HG03571 (cell line): Measurements from ENCODE around the gene PCED1A.
"Not testable (repeated sequence)": the region's sequence is repeated elsewhere in the genome, so short reads cannot be mapped to it uniquely, and the experiment has no call there.

Experiments
- ATAC-seq: cut with Tn5 transposase; IDR thresholded peaks from one replicate; pipeline ENCODE4 v1.9.1; 2021; ENCODE audit not compliant: unreplicated experiment

PCED1A gene

DNA sequence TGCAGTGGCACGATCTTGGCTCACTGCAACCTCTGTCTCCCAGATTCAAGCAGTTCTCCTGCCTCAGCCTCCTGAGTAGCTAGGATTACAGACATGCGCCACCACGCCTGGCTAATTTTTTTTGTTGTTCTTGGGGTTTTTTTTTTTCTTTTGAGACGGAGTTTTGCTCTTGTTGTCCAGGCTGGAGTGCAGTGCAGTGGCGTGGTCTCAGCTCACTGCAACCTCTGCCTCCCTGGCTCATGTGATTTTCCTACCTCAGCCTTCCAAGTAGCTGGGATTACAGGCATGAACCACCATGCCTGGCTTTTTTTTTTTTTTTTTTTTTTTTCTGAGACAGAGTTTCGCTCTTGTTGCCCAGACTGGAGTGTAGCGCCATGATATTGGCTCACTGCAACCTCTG lies 9.2 kb downstream of the PCED1A start:
- ATAC-seq, result not testable (repeated sequence)

DNA sequence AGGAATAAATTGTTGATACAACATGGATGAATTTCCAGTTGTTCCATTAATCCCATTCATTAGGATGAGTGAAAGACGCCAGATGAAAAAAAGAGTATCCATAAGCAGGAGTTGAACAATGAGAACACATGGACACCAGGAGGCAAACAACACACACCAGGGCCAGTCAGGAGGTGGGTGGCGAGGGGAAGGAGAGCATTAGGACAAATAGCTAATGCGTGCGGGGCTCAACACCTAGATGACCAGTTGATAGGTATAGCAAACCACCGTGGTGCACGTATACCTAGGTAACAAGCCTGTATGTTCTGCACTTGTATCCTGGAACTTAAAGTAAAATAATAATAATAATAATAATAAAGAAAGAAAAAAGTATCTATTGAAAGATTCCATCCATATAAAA lies 11.1 kb downstream of the PCED1A start:
- ATAC-seq, result no peak

DNA sequence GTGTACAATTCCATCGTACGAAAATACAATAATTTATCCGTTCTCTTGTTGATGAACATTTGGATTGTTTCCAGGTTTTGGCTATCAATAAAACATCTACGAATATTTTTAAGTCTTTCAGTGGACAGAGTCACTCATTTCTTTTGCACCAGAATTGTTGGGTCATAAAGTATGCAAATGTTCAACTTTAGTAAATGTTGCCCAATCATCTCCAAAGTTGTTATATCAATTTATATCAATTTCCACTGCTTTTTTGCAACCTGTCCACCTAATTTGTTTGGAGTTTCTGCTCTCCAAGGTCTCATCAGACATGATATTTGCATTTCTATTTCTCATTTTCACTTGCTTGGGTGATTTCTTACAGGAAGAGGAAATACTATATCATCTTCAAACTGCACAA lies 13.8 kb downstream of the PCED1A start:
- no peak for ATAC-seq

DNA sequence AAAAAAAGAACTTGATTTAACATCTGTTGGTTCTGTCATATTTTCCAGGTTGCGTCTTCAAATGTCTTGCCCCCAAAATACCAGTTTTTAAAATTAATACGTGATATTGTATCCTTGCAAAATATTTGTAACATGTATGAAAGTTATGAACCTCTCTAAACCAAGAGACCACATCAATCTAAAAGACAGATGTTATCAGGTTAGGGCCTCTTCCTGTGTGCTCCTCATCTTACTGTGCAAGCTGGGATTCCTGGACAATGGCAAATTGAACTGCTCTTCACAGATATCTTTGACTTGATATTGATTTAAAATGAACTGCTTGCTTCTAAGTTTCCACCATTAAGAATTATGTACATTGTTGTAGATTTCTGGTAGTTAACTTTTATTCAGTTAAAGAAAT lies 14.7 kb downstream of the PCED1A start:
- ATAC-seq, result no peak

DNA sequence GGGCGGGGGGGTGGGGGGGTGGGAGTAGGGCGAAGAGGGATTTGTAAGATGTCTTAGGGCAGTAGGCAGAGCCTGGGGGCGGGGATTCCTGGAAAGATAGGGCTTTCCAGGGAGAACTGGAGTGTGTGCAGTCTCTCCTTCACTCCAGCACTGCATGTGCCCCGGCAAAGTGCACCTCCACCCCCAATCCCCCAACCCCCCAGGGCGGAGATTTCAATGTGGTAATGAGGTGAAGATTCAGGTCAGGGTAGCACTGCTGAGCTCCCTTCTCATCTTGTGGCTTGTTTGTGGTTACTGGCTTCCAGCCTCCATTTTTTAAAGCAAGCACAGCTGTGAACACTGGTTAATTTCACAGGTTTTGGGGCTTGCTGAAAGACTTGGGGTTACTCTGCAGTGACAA lies 18.4 kb downstream of the PCED1A start:
- no peak for ATAC-seq

DNA sequence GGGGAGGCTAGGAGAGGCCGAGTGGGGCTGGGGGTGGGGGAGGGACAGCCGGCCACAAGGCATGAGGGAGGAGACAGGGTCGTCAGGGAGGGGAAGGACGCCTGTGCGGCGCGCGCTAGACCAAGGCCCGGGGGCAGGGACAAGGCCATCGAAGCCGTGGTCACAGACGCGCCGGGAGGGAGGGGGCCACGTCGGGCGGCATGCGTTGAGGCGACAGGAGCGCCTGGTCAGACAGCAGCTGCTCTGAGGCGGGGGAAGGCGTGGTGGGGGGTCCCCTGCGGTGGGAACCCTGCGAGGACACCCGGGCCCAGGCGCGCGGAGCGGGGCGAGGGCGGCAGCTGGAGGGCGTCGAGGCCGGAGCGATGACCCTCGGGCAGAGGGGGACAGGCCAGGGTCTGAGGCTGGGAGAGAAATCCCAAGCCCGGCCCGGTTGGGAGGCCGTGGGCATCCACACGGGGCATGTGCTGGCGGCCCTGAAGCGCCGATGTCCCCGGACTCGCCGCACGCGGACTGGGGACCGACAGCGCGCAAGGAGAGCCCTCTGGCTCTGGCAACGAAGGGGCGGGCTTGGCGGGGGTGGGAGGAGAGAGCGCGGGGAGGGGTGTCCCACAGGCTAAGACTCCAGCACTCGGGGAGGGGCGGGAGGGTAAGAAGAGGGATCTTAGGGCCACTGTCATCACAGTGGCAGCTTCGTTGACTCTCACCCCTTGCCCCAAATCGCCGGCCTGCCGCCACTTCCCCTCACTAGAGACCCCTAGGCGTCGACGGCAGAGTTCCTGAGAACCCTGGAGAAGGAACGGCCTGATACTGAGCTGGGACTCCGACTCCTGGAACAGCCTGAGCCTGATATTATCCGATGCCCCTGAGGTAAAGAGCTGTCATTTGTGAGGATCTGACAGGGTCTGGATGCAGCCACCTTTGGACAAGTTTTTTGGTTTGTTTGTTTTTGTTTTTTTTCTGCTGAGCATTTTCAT lies 19.3 kb downstream of the PCED1A start:
- no peak for ATAC-seq

DNA sequence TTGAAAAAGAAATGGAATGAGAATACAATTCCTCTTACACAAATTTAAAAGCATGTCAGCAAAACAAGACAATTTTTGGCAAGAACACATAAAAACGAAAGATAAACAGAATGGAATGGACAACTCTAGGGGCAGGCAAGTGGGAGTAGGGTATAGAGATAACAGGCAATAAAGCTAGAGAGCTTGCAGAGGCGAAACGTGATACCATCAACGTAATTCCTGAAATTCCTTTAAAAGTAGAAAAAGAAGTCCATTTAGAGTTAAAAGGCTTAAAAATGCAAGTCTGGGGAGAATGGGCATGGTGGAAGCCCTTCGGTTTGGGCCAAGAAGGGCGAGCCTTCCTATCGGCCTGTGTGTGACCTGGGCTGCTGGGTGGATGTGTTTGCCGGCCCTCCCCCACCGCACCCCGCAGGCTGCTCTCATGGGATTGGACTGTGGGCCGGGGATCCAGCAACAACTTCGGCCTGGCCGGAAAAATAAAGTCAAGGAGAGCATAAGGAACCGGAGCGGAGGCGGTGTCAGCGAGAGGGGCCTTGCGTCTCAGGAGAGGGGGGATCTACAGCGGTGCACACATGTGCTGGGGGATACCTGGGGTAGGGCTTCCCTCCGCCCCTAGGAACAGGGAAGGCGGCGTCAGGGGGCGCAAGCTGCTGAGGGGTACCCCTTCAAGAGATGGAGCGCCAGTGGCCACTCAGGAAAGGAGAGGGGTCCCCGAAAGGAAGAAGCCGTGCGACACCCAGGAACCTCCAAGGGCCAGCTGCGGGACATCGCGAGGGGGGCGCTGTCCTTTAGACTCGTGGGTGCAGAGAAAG lies 20.2 kb downstream of the PCED1A start:
- ATAC-seq, result no peak

DNA sequence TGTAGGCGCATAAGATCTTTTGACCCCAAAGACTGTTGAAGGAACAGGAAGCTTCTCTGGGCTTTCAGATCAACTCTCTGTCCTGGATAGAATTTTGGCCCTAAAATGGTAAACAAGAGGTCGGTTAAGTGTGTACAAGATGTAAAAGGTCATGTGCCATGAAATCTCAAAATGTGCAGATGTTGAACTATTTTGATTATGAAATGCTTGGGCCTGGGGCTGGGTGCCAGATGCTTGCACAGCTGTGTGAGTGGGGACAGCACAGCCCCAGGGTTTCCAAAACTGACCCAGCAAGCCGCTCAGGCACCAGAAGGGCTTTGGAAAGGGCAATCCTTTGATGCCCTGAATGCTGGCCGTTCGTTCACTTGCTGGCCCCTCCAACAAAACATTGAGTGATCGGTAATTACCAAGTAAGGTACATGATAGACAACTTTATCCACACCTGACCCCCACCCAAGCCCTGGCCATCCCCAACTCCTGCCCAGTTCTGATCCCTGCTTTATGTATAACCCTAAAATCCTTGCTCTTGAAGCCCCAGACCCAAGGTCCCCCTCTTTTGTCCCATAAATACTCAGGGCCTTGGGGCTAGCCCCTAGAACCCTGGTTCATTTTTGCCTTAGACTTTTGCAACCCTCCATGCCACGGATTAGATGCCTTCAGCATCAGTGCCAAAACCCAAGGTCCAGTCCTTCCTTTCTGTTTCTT lies 22.4 kb downstream of the PCED1A start:
- ATAC-seq, result no peak

DNA sequence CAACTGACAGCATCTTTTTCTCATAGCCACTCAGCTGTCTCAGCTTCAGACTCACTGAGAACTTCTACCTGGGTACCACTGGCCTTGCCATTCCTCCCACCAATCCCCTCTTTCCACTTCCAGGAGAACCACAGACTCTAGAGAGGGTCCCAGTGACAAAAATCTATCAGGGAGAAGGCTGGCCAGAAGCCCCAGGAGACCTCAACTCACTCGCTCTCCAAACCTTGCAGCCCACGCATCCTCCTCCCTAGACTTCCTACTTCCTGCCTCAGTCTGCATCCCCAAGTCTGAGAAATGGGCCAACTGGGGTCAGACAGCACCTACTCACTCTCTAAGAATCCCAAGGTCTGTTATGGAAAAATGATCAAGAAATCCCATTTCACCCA lies 23.1 kb downstream of the PCED1A start:
- no peak for ATAC-seq

DNA sequence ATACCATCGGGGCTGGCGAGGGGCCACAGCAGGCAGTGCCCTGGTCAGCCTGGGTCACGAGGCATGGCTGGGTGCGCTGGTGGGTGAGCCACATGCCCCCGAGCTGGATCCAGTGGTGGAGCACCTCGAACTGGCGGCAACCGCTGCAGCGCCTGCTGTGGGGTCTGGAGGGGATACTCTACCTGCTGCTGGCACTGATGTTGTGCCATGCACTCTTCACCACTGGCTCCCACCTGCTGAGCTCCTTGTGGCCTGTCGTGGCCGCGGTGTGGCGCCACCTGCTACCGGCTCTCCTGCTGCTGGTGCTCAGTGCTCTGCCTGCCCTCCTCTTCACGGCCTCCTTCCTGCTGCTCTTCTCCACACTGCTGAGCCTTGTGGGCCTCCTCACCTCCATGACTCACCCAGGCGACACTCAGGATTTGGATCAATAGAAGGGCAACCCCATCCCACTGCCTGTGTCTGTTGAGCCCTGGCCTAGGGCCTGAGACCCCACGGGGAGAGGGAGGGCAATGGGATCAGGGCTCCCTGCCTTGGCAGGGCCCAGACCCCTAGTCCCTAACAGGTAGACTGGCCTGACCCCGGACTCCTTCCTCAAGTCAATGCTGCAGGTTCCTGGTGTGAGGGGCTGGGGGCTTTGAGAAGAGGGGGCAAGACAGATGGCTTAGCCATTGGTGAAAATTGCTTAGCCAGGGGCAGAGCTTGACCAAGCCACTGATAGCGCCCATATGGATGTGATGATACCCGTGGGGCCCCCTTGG lies 23.7 kb downstream of the PCED1A start:
- ATAC-seq, result no peak

DNA sequence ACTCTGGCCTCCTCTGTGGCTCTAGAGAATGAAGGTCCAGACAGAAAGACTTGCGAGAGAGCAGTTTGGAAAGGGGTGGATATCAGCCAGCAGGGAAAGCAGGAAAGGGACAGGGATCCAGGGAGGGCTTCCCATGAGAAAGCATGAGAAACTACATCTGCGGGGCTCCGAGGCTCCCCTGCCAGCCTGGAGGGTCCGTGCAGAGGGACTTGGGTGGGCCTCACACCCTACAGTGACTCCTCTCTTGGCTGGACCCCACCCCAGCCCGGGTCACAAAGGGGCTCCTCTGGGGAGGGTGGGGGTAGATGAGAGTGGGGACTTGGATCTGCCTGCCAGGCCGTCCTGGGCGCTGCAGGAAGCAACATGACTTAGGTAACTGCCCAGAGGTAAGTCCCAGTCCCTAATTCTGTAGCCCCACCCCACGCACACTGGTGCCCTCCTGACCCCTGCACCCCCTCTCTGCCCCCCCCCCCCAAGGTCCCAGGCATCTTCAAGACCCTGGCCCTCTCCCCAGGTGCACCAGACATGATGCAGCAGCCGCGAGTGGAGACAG lies 24.3 kb downstream of the PCED1A start, which contains the start of gene TMEM239:
TMEM239 (plus strand) TSS at position 335 of the 553 bp plus-strand sequence; CDS start at position 526, 191 bp downstream.
- no peak for ATAC-seq

DNA sequence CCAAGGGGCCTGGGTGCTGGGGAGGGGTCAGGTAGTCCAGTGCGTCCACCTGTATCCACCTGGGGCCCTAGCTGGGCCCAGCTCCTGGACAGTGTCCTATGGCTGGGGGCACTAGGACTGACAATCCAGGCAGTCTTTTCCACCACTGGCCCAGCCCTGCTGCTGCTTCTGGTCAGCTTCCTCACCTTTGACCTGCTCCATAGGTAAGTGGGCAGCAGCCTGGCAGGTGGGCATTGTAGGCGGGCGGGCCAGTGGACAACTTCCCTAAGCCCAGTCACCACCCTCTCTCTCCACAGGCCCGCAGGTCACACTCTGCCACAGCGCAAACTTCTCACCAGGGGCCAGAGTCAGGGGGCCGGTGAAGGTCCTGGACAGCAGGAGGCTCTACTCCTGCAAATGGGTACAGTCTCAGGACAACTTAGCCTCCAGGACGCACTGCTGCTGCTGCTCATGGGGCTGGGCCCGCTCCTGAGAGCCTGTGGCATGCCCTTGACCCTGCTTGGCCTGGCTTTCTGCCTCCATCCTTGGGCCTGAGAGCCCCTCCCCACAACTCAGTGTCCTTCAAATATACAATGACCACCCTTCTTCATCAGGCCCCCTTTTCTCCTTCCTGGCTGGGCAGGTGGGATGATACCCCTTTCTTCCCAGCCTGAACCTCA lies 25.1 kb downstream of the PCED1A start:
- ATAC-seq, result no peak

DNA sequence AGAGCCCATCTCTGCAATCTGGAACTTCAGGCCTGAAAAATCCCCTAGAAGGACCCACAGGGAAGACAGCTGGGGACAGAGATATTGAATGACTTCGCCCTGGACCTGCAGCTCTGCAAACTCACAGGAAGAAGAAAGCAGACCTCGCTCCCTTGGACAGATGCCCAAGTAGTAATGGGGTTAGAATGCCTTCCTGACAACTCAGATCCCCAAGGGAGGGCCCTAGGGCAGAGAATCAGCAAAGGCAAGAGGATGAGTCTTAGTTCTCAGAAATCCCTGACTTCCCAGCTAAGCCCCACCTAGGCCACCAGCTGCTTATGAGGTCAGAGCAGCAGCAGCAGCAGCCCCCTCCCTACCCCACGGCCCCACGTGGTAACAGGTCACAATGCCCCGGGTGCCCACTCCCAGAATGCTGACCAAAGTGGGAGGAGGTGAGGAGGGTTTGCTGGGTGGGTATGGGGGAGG lies 25.8 kb downstream of the PCED1A start, which contains the start of gene C20orf141:
C20orf141 (plus strand) TSS at position 401 of the 465 bp plus-strand sequence. CDS start 198 bp downstream, outside the sequence.
- ATAC-seq, result no peak

DNA sequence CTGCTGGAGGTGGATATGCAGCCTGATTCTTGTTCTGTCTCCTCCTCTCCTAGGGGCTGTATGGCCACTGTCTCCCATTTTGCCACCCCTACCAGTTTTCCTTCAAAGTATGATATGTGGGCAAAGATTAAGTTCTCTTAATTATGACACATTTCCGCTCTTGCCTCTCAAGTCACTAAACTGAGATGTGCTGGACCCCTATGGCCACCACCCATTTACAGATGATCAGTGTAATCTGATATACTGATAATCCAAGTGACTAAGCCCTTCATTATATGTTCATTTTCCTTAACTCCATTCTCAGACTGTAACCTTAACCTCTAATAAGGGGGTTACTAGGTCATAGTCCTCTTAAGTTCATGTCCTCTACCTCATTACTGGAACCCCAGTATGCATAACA lies 26.4 kb downstream of the PCED1A start:
- ATAC-seq, result no peak

DNA sequence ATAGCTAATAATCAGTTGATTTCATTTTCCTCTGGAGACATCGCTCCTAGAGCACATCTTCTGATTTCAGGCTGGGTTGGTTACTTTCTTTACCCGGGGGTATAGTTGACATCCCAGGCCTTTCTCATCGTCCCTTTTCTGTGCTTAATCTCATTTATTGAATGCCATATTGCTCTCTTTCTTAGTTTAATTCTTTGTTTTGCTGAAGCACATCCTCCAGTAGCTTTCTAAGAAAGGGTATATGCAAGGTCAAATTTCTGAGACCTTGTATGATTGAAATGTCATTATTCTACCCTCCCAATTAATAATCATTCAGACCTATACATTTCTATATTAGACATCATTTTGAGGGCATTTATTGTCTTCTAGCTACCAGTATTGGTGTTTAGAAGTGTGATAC lies 28.3 kb downstream of the PCED1A start:
- no peak for ATAC-seq

DNA sequence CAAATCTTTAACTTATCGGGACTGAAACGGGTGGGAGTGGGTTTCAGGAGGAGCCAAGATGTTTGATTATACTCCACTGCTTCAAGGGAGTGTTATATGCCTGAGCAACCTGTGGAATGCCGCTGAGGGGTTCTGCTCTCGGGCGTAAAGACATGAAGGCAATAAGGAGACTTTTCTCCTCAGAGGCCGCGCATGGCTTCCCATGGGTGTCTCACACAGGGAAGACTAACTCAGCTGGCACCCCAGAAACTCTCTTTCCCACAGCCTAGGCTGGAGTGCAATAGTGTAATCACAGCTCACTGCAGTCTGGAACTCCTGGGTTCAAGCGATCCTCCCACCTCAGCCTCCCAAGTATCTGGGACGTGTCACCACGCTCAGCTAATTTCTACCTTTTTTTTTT lies 30.8 kb downstream of the PCED1A start:
- ATAC-seq, result no peak

DNA sequence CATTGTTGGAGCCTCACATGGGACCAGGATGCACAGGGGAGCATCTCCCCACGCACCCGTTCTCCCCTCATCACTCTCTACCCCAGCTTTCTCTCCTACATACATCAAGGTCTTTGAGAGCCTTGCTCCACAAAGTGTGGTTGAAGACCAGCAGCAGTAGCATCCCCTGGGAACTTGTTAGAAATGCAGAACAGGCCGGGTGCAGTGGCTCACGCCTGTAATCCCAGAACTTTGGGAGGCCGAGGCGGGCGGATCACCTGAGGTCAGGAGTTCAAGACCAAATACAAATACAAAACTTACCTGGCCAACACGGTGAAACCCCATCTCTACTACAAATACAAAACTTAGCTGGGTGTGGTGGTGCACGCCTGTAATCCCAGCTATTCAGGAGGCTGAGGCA lies 32.5 kb downstream of the PCED1A start:
- not testable (repeated sequence) for ATAC-seq

DNA sequence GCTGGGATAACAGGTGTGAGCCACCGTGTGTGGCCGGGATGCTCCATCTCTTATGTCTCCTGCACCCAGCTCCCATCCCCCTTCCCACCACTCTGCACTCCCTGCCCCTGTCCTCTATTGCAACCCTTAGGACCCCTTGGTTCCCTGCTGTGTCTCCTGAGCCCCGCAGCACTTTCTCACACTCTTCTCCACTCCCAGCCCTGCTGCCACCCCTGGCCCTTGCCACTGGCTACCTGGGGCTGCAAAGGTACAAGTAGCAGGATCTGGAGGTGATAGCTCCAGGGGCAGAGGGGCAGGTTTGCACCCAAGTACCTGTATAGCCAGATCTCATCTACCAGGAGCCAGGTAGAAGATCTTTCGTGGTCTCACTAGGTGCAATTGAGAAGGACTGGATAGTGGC lies 33.4 kb downstream of the PCED1A start:
- ATAC-seq, result no peak

DNA sequence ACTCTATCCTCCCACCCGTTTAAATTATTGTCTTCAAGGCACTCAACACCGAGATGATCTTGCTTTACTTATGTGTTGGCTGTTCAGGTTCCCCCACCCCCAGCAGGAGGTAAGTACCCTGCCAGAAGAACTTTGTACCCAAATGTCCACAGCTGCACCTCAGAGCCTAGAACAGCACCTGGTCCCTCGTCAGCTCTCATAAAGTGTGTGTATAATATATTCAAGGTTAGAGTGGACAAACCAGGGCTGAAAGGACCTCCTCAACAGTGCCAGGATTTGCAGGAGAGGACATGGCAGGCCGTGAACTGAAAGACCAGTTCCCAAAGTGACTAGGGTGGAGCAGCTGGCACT lies 34.1 kb downstream of the PCED1A start:
- no peak for ATAC-seq
